ENCODE measurements around the gene IGFBP2.

The IGFBP2 gene

GRCh38 chr2:216616083-216616678 lies 17.0 kb upstream of the IGFBP2 start:
- no peak for DNase-seq

- no peak for DNase-seq
Measured at GRCh38 chr2:216617159-216617815, 15.9 kb upstream of the IGFBP2 start.

- DNase-seq: no peak
Measured at GRCh38 chr2:216618785-216619184, 14.4 kb upstream of the IGFBP2 start.

- DNase-seq: no peak
Measured at GRCh38 chr2:216619411-216620393, 13.5 kb upstream of the IGFBP2 start.

GRCh38 chr2:216620786-216621185 lies 12.4 kb upstream of the IGFBP2 start:
- no peak for DNase-seq

- no peak for DNase-seq
Measured at GRCh38 chr2:216621292-216621691, 11.9 kb upstream of the IGFBP2 start.

GRCh38 chr2:216622526-216622925 lies 10.7 kb upstream of the IGFBP2 start:
- DNase-seq: no peak

- DNase-seq: no peak
Measured at GRCh38 chr2:216624251-216624650, 9.0 kb upstream of the IGFBP2 start.

GRCh38 chr2:216626168-216626874 lies 6.9 kb upstream of the IGFBP2 start:
- DNase-seq: no peak

- no peak for DNase-seq
Measured at GRCh38 chr2:216626875-216627245, 6.4 kb upstream of the IGFBP2 start.

GRCh38 chr2:216629784-216630183 lies 3.4 kb upstream of the IGFBP2 start:
- DNase-seq: no peak

GRCh38 chr2:216632346-216632951 lies 771 bp upstream of the IGFBP2 start:
- no peak for DNase-seq

- no peak for DNase-seq
Measured at GRCh38 chr2:216633616-216634369, 573 bp downstream of the IGFBP2 start.

GRCh38 chr2:216634370-216635148 lies 1.3 kb downstream of the IGFBP2 start:
- DNase-seq: no peak

GRCh38 chr2:216635171-216635570 lies 2.0 kb downstream of the IGFBP2 start:
- no peak for DNase-seq

GRCh38 chr2:216635701-216636550 lies 2.7 kb downstream of the IGFBP2 start:
- no peak for DNase-seq

- DNase-seq: peak; percentile 3 to 46
Measured at GRCh38 chr2:216636551-216637450, 3.6 kb downstream of the IGFBP2 start.

- no peak for DNase-seq
Measured at GRCh38 chr2:216637472-216637871, 4.3 kb downstream of the IGFBP2 start.

All from CD4-positive, alpha-beta T cell treated with Interleukin-4 for 1 hour (primary cell).